GM18508 (cell line): Measurements from ENCODE around the gene SRGAP1.

Experiments
- ATAC-seq: cut with Tn5 transposase; IDR thresholded peaks from one replicate; pipeline ENCODE4 v1.9.1; 2021; ENCODE audit warnings: moderate number of reproducible peaks; ENCODE audit not compliant: insufficient read depth, unreplicated experiment

Gene SRGAP1

DNA sequence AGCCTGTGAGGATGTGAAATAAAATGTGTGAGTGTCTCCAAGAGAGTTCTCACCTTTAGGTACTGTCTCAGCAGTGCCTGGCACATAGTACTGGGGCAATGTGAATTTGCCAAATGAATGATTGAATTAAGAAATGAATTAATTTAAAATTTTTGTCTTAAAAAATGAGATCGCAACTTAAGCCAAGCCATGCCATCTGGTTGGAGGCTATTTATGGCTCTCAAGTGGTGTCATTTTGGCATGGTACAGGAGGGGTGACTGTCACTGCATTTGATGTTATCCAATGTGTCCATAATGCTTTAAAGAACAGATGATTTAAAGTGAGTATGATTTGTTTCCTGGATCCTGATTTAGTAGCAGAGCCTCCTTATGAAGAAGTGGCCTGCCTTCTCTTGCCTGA, 80.3 kb downstream of the SRGAP1 start:
- no peak for ATAC-seq

DNA sequence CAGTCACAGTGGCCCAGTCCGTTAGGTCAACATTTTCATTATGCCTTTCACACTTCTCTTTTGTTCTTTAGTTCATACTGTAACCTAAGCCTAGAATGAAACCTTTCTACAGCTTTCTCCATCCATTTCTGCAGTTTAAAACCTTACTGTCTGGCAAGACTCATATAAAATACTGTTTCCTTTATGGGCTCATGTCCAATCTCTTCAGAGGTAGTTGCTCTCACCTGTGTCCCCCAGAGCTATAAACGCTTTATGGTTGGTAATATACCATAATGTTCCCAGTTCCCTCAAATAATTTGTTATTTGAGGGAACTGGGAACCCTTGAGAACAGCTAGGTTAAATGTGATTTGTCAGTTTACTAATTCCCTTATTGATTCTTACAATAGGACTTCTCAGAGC, 83.0 kb downstream of the SRGAP1 start:
- no peak for ATAC-seq

DNA sequence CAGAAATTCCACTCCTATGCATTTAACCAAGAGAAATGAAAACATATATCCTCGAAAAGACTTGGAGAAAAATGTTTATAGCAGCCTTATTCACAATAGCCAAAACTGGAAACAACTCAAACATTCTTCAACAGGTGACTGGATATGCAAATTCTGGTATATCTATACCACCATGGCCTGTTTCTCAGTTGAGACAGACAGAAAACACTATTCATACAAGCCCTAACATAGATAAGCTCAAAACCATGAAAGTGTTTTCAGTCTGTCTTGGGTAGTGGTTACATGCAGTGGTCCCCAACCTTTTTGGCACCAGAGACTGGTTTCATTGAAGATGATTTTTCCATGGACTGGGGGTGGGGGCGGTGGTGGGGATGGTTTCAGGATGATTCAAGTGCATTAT, 83.8 kb downstream of the SRGAP1 start:
- ATAC-seq, result no peak

DNA sequence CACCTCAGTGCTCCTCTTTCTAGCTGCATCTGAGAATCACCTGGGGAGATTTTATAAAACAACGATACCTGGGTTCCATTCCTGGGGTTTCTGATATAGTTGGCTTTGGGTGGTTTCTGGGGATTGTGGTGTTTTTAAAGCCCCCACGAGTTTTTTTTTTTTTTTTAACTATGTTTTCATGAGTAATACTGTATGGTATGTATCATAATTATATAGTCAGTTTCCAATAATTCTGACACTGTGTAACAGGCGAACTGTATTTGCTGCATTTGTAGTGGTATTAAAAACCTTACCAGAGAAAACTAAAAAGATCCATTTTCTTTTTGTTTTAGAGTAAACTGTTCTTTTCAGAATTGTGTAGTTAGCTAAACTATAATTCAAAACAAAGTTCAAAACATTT, 84.9 kb downstream of the SRGAP1 start:
- ATAC-seq, result no peak

DNA sequence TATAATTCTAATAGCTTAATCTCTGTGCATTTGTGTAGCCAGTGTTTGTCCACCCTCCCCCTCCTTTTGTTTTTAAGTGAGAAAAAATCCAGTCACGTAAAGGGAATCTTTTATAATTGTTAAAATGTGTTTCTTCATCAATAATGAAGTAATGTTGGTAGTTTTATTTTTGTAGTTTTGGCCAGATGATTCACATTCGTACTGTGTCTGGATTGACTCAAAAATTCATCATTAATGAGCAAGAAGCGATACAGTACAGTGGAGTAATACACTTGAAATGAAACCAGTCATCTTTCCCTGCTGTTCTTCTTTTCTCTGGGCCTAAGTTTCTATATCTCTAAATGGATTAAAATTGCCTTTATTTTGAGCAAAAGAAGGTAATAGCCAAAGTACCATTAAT, 86.5 kb downstream of the SRGAP1 start:
- ATAC-seq, result no peak

DNA sequence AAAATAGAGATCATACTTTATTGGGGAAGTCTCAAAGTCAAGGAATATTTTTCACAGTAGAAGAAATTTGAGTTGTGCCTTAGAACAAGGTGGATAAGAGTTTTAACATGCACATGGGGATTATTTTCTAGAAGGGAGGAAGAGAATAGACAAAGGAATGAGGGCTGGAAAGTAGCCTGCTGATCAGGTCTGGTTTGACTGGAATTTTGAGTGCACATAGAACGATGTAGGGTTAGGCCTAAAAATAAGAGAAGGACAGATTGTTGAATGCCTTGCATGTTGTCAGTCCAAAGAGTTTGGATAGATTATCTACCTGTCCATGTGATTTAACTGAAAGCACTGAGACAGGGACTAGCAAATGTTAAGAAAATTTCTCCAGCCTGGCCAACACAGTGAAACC, 87.2 kb downstream of the SRGAP1 start:
- ATAC-seq, result no peak

DNA sequence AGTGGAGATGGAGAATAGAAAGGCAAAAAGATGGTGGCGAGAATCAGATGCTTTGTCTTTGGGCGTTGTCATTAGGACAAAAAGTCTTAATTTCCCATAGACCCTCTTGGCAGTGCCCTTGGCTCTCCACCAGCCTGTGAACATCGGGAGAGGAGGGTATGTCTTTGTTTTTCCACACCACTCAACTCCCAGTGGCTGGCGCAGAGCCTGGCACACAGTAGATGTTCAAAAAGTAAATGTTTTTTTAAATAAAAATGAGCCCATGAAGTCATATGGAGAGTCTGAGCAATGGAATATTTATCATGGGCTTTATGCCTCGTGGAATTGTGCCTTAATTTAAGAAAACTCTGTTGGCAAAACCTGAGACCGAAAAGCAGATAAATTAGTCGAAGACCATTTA, 90.4 kb downstream of the SRGAP1 start:
- ATAC-seq, result no peak

DNA sequence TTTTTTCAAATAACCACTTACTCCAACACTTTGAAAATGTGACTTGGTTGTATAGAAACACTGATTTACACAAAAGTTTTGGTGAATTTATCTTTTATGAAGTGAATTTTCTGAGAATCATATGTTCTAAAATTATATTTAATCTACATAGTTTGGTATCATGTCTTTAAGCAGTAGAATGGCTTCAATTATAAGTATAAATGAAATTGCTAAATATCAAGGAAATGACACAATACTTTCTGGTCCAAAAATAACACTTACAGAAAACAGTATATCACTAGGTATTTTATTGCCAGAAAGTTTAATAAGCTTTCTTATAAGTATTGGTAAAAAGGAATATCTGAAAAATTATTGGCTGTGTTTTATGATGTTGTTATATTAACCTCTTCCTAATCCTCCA, 90.9 kb downstream of the SRGAP1 start:
- no peak for ATAC-seq

DNA sequence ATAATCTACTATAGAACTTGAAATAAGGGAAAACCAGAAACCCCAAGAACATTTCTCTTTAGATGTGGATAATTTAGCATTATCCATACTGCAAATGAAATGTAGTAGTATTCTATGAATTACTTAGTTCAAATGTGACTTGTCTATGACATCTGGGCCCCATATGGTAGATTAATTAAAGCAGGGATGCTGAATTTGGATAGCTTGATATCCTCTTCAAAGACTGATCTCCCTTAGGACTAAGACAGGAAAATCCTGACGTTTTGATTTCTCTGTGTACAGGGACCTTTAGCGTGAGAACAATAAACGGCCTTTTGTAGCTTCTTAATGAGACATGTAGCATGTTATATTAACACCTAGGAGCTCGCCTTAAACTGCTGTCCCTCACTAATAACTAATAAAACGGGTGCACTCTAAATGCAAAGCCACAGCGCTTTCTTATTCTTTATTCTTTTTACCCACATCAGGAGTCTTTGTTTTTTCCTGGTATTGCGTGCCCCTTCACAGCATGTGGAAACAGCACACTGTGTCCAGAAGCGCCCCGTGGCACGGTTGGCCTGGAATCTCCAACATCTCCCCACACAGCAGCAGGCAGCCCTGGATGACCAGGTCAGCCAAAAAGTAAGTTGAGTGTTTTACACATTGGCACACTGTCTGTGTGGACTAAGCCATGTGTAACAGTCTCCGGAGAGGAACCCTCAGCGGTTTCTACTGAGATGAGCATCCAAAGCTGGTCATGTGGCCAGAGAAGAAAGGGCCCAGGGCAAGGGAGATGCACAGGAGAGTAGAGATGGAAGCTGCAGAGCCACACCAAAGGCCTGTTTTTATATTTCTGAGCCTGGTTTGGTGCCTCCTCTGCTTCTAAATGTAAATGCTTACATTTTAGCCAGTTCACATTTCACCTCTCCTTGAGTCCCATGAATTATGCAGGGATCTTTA, 93.1 kb downstream of the SRGAP1 start:
- no peak for ATAC-seq

DNA sequence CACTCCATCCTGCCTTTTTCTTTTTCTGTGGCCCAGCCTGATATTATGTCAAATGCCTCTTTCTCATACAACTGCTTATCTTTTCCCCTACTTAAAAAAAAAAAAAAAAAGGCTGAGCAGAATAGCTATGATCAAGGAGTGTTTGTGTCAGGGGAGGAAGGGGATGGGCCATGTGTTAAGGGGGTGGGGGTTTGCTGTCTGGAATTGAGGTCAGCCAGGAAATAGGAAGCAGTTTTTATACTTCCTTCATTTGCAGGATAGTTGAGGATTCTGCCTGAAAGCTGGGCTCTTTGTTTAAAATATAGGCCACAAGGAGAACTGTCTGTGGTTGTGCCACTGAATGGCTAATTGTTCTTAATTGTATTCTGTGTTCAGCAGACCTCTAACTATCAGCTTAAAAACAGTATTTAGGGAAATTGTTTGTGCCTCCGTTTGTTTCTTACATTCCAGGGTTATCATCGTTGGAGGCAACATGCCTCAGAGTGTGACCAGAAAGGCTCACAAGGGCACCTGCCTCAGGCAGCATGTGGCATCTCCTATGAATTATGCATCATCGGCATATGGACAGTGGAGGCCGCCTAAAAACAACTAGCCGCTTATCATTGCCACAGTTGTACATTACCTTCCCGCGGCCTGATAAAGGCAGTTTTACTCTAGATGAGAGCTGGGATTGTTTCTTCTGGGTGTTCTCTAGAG, 96.0 kb downstream of the SRGAP1 start:
- ATAC-seq, result no peak

DNA sequence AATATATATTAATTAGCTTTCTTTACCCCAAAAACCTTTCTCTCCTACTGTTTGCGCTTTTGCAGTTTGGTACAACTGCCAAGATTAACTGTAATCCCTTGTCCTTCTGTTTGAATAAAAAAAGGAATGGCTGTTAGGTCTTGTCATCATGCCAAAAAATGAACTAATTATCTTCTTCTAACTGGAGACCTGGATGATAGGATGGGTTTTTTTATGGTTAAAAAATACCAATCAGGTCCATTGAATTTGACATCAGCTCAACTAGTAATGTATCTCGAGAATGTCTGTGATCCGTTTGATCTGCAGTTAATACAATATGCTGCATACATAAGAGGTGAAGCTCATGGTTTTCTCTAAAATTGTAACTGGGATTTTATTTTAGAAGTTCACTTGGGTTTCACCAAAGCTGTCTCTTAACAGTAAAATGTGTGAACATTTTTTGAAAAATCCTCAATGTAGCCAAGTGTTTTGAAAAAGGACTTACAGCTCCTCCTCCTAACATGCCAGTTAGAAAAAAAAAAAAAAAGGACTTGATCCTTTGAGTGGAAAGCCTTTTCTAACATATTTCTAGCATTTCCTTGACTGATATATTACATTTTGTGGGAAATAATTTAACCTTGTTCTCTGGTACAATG, 96.8 kb downstream of the SRGAP1 start:
- ATAC-seq, result no peak

DNA sequence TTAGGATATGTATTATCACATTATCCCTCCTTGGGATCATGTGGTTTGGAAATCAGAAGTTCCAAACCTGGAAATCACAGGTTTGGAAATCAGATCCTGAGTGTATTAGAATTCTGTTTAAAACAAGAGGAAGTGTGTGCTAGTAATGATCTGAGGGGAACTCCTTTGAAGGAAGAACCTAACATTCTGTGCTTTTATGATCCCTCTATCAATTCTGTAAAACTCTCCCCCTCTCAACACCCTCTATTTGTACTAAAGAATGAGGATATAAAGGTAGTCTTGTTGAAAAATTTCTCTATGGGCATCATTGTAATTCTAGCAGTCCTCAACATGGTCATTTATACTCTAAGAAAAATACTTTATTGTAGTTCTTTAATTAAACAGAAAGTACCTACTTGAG, 97.4 kb downstream of the SRGAP1 start:
- ATAC-seq, result no peak

DNA sequence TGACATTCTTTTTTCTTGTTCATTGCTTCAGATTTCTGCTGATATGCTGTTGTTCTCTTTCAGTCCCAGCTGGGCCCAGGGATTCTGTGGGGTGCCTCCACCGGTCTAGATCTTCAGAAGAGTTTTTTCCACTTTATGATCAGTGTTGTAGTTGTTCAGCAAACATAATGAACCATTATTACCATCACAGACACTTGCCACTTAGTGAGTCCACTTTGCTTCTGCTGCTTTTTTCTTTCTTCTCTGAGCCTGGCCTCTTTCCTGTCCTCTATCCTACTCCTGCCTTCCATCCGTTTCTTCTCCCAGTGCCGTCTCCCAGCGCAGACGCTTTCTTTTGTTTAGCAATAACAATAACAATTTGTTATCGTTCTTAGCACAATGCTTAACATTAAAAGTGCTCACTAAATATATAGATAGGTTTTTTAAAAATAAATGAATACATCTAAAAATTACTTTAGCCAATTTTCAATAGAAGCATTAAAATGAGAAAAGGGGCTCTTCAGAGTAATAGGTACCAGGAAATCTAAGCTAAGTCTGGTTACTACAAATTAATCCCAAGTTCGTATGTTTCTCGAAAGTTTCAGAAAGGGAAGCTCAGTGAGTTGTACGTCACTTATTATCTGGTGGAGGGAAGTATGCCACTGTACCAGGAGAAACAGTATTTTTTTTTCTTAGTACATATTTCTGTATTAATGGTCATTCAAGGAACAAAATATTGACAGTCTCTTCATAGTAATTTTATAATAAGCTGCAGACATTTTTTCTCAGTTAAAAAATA, 98.2 kb downstream of the SRGAP1 start:
- ATAC-seq, result no peak

DNA sequence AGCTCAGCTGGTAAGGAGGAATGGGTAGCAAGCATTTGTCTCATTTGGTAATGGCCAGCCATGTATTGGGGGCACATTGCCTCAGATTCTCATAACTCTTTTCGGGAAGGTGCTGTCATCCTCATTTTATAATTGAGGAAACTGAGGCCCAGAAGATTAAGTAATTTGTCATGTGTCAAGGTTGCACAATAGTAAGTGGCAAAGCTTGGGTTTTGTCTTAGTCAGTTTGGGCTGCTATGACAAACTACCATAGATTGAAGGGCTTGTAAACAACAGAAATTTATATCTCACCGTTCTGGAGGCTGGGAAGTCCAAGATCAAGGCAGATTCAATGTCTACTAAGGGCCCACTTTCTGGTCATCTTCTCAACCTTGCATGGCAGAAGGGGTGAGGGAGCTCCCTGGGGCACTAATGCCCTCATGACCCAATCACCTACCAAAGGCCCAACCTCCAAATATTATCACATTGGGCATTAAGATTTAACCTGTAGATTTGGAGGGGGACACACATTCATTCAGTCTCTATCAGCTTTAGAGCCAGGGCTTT, 99.6 kb downstream of the SRGAP1 start:
- ATAC-seq, result no peak

DNA sequence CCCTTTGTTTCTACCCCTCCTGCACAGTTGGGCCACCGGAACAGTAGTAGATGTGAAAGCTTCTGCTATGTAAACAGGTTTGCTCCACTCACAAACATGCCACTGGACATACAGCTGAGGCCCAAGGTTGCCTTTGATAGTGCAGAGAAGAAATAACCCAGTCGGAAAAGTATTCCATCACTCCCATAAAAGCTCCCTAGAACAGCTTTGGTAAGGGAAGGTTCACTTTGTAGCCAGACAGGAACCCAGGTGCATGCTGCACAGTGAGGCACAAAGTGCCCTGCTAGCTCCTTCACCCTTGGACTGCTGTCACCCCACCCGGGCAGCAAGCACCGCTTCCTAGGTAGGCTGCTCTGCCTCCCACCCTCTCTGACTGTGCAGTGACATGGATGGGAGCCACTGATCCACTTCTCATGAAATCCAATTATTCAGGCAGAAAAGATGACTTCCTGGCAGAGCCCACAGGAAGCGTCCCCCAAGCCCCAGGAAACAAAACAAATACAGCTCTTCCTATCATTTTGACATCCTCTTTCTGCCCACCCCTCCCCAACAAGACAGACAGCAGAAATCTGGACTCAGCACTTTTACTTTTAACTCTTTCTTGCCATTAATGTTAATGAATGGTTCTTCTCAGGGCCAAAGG, 100.2 kb downstream of the SRGAP1 start:
- no peak for ATAC-seq

DNA sequence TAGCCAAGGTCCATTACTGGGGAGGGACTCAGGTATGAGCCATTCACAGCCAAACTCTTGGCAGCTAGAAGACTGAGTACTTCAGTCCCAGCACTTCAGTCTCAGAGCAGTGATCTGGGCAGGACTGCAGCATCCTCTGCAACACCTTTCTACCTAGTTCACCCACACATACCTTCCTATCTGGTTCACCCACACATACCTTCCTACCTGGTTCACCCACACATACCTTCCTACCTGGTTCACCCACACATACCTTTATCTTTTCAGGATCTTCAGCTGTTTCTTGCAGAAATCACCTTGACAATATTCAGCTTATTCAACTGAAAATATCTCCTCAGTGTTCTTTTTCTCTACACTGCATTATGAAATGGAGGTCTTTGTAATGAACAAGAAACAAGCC, 101.3 kb downstream of the SRGAP1 start:
- no peak for ATAC-seq

DNA sequence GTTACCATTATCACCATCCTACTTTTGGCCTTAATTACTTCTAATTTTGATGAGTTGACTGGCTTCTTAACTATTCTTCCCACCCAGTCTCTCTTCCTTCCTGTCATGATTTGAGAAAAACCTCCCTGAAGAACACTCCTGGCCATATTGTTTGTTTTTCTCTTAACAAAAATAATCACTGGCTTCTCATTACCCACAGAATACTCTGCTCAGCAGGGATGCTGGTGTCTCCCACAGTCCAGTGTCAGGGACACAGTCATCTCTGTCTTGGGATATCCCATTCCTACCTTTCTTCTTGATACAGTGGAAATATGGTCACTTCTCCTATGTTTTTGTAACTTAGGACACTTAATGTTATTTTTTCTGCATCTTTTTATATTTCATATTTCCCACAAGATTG, 103.7 kb downstream of the SRGAP1 start:
- ATAC-seq, result no peak

DNA sequence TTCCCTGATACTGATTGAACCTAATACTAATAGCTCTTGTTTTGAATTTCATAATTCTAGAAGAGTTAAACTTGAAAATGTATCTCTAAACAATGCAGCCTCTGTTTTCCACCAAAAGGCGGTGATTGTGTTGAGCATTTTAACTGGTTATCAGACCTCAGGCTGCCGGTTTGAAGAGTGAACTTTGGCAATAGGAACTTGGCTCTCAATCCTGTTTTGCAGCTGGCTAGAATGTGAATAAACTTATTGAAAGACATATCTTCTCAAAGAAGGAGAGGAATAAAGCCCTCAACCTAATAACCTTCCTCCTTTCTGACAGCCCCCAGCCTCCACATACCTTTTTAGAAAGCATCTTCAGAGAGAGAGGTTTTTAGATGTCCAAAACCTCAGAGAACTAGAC, 105.4 kb downstream of the SRGAP1 start:
- no peak for ATAC-seq

DNA sequence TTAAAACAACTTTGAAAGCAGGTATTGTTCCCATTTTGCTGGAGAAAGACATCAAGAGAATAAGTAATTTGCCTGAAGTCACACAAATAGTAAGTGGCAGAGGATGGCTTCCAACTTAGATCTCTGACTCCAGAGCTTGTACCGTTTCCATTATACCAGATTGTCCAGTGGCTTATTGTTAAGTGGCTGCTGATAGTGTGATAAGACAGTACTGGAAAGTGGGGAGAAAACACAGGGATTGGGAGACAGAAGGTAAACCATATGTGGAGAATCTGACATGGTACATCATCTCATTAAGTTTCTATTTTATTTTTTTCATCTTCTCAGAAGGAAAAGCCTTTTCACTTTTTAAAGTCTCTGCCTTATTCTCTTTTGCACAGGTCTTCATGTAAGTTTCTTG, 108.5 kb downstream of the SRGAP1 start:
- no peak for ATAC-seq
